ENCODE measurements around the gene KMT2B.

- no peak for TF ChIP-seq TEAD4 (IDR thresholded peaks at IDR 0.05)
- TF ChIP-seq NFIC (IDR thresholded peaks at IDR 0.05): no peak
These were observed 58.4 kb downstream of the KMT2B start for GRCh38 chr19:35776102-35776788.
